ENCODE data around the gene FITM2.

The FITM2 gene

GRCh38 chr20:44279228-44279627 lies 31.8 kb downstream of the FITM2 start:
- no peak for DNase-seq

GRCh38 chr20:44274303-44275017 lies 36.5 kb downstream of the FITM2 start:
- no peak for DNase-seq

GRCh38 chr20:44273231-44274215 lies 37.5 kb downstream of the FITM2 start:
- DNase-seq: no peak

- no peak for DNase-seq
Measured at GRCh38 chr20:44271915-44272663, 38.9 kb downstream of the FITM2 start.

- no peak for DNase-seq
Measured at GRCh38 chr20:44268802-44269201, 42.2 kb downstream of the FITM2 start.

GRCh38 chr20:44264287-44264686 lies 46.7 kb downstream of the FITM2 start:
- DNase-seq: no peak

- no peak for DNase-seq
Measured at GRCh38 chr20:44258226-44258890, 52.6 kb downstream of the FITM2 start.

- DNase-seq: no peak
Measured at GRCh38 chr20:44256961-44257360, 54.0 kb downstream of the FITM2 start.

- no peak for DNase-seq
Measured at GRCh38 chr20:44255942-44256341, 55.1 kb downstream of the FITM2 start.

- DNase-seq: no peak
Measured at GRCh38 chr20:44254073-44254472, 56.9 kb downstream of the FITM2 start.

- no peak for DNase-seq
Measured at GRCh38 chr20:44253528-44253927, 57.5 kb downstream of the FITM2 start.

All from stimulated activated CD4-positive, alpha-beta T cell treated with anti-CD3 and anti-CD28 coated beads, Interleukin-1b, Interleukin-23, amount 100 ng/mL, for 48 hours (primary cell).